ENCODE data around the gene KCTD14. TPM values are rescaled to one million over a fixed set of nuclear protein-coding genes. Genes with fewer than 3 reads are reported as not detected.
A peak's percentile ranks its signal among the peaks of the same experiment; 100 is the strongest.

KCTD14 gene
- total RNA-seq, 1 experiment from 2014 or later, result 8.2 TPM

GRCh38 chr11:78046486-78046854, 23.4 kb upstream of the KCTD14 start:
- H3K4me1 ChIP-seq, result peaks cover 20% of the 10 kb centered on the region
- TF ChIP-seq, protein P1, sequence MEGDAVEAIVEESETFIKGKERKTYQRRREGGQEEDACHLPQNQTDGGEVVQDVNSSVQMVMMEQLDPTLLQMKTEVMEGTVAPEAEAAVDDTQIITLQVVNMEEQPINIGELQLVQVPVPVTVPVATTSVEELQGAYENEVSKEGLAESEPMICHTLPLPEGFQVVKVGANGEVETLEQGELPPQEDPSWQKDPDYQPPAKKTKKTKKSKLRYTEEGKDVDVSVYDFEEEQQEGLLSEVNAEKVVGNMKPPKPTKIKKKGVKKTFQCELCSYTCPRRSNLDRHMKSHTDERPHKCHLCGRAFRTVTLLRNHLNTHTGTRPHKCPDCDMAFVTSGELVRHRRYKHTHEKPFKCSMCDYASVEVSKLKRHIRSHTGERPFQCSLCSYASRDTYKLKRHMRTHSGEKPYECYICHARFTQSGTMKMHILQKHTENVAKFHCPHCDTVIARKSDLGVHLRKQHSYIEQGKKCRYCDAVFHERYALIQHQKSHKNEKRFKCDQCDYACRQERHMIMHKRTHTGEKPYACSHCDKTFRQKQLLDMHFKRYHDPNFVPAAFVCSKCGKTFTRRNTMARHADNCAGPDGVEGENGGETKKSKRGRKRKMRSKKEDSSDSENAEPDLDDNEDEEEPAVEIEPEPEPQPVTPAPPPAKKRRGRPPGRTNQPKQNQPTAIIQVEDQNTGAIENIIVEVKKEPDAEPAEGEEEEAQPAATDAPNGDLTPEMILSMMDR (IDR thresholded peaks at IDR 0.05; ENCODE audit: insufficient read depth in 1 of 2, low read depth in 1 of 2, low read length in 1 of 2, severe bottlenecking in 1 of 2, unreplicated experiment in 1 of 2), result no peak
- no peak for DNase-seq
- Mint-ChIP-seq H3K27ac (ENCODE audit: unreplicated experiment) (peak overlapping the region; percentile 1), H3K4me3 (ENCODE audit: unreplicated experiment) (peak overlapping the region; percentile 75), H3K4me1 (ENCODE audit: low read depth, unreplicated experiment) (peaks cover 28% of the 10 kb centered on the region), H3K27me3 (ENCODE audit: insufficient read depth, unreplicated experiment) (no peaks in the 10 kb centered on the region), H3K9me3 (ENCODE audit: unreplicated experiment) (no peaks in the 10 kb centered on the region), H3K36me3 (ENCODE audit: insufficient read depth, unreplicated experiment) (no peaks in the 10 kb centered on the region)
- H3K4me3 ChIP-seq (ENCODE audit: low read depth, low read length), result peak overlapping the region; percentile 28
- intact Hi-C loops (cut with micrococcal nuclease; ENCODE audit: unreplicated experiment), result loop anchor here (1.0 to 5.0 kb wide), 6 partner anchors 26 to 224 kb away; partner anchors contain the start of genes AAMDC, INTS4 and RSF1
- no peaks in the 10 kb centered on the region for H3K9me3 ChIP-seq
- ChIA-PET POLR2A (interaction anchor here (1.4 to 1.5 kb wide), 2 partner anchors 52 to 93 kb away, joined by 6 to 11 read pairs; partner anchors contain the start of genes ALG8 and INTS4), CTCF (interaction anchor here (0.7 to 3.1 kb wide), 16 partner anchors 11 to 271 kb away, joined by 3 to 25 read pairs (median 6); partner anchors contain the start of genes INTS4 and NDUFC2)
- H3K27me3 ChIP-seq (replicated peaks; ENCODE audit: control insufficient read depth, insufficient read depth, low read length), result no peaks in the 10 kb centered on the region
- H3K36me3 ChIP-seq (ENCODE audit: control insufficient read depth, insufficient read depth, low read length), result no peaks in the 10 kb centered on the region
- no TSS peak for BruUV-seq (replicated peaks)

GRCh38 chr11:78045851-78046485, 22.9 kb upstream of the KCTD14 start:
- intact Hi-C loops (cut with micrococcal nuclease; ENCODE audit: unreplicated experiment), result loop anchor here (1.0 to 5.0 kb wide), 7 partner anchors 25 to 270 kb away; partner anchors contain the start of genes AAMDC, INTS4 and RSF1
- peaks cover 23% of the 10 kb centered on the region for H3K4me1 Mint-ChIP-seq (ENCODE audit: low read depth, unreplicated experiment)
- DNase-seq, result peak; percentile 80 to 97
- peak overlapping the region; percentile 1 for H3K27ac Mint-ChIP-seq (ENCODE audit: unreplicated experiment)
- H3K9me3 ChIP-seq, result no peaks in the 10 kb centered on the region
- no peaks in the 10 kb centered on the region for H3K9me3 Mint-ChIP-seq (ENCODE audit: unreplicated experiment)
- H3K4me1 ChIP-seq, result peaks cover 15% of the 10 kb centered on the region
- ChIA-PET POLR2A (interaction anchor here (1.4 to 1.5 kb wide), 2 partner anchors 51 to 93 kb away, joined by 6 to 11 read pairs; partner anchors contain the start of genes ALG8 and INTS4), CTCF (interaction anchor here (0.6 to 3.1 kb wide), 18 partner anchors 11 to 287 kb away, joined by 3 to 25 read pairs (median 5); partner anchors contain the start of genes INTS4 and NDUFC2)
- H3K27me3 Mint-ChIP-seq (ENCODE audit: insufficient read depth, unreplicated experiment), result no peaks in the 10 kb centered on the region
- no peaks in the 10 kb centered on the region for H3K36me3 Mint-ChIP-seq (ENCODE audit: insufficient read depth, unreplicated experiment)
- no peaks in the 10 kb centered on the region for H3K27me3 ChIP-seq (replicated peaks; ENCODE audit: control insufficient read depth, insufficient read depth, low read length)
- no peaks in the 10 kb centered on the region for H3K36me3 ChIP-seq (ENCODE audit: control insufficient read depth, insufficient read depth, low read length)
- H3K4me3 ChIP-seq (ENCODE audit: low read depth, low read length), result peak overlapping the region; percentile 28
- no TSS peak for BruUV-seq (replicated peaks)
- TF ChIP-seq, protein P1 (IDR thresholded peaks at IDR 0.05; ENCODE audit: insufficient read depth in 1 of 2, low read depth in 1 of 2, low read length in 1 of 2, severe bottlenecking in 1 of 2, unreplicated experiment in 1 of 2), result peak; percentile 99
- peak overlapping the region; percentile 75 for H3K4me3 Mint-ChIP-seq (ENCODE audit: unreplicated experiment)

- POLR2A ChIA-PET, result no interaction called here
- Mint-ChIP-seq H3K4me1 (ENCODE audit: low read depth, unreplicated experiment) (peaks cover 24% of the 10 kb centered on the region), H3K9me3 (ENCODE audit: unreplicated experiment) (no peaks in the 10 kb centered on the region)
Observed at GRCh38 chr11:78044706-78045105, 21.6 kb upstream of the KCTD14 start.

More at GRCh38 chr11:78044706-78045105, 21.6 kb upstream of the KCTD14 start:
- no peaks in the 10 kb centered on the region for H3K9me3 ChIP-seq
- H3K36me3 ChIP-seq (ENCODE audit: control insufficient read depth, insufficient read depth, low read length), result no peaks in the 10 kb centered on the region
- no TSS peak for BruUV-seq (replicated peaks)
- no peaks in the 10 kb centered on the region for H3K27me3 ChIP-seq (replicated peaks; ENCODE audit: control insufficient read depth, insufficient read depth, low read length)
- no peak overlapping the region for H3K27ac Mint-ChIP-seq (ENCODE audit: unreplicated experiment)
- intact Hi-C loops (cut with micrococcal nuclease; ENCODE audit: unreplicated experiment), result loop anchor here (1.0 to 5.0 kb wide), 3 partner anchors 87 to 268 kb away; partner anchors contain the start of genes AAMDC and RSF1
- no peak overlapping the region for H3K4me3 ChIP-seq (ENCODE audit: low read depth, low read length)
- H3K36me3 Mint-ChIP-seq (ENCODE audit: insufficient read depth, unreplicated experiment), result no peaks in the 10 kb centered on the region
- H3K27me3 Mint-ChIP-seq (ENCODE audit: insufficient read depth, unreplicated experiment), result no peaks in the 10 kb centered on the region
- TF ChIP-seq, protein P1 (IDR thresholded peaks at IDR 0.05; ENCODE audit: insufficient read depth in 1 of 2, low read depth in 1 of 2, low read length in 1 of 2, severe bottlenecking in 1 of 2, unreplicated experiment in 1 of 2), result no peak
- no peak overlapping the region for H3K4me3 Mint-ChIP-seq (ENCODE audit: unreplicated experiment)
- peaks cover 10% of the 10 kb centered on the region; the same call in 1 of the 2 replicates for H3K4me1 ChIP-seq
- no peak for DNase-seq
- CTCF ChIA-PET, result interaction anchor here (0.6 to 3.1 kb wide), 4 partner anchors 17 to 983 kb away, joined by 4 to 25 read pairs (median 10); no protein-coding TSS in a partner anchor

Data from Caco-2 (cell line).